KG1 (cell line): ENCODE results near the gene SLC35E1.
A peak's percentile ranks its signal among the peaks of the same experiment; 100 is the strongest.

ENCODE experiments used
- DNase-seq: peaks from one replicate; lab custom pipeline; 2025; lab: John Stamatoyannopoulos, UW

SLC35E1 gene

DNA sequence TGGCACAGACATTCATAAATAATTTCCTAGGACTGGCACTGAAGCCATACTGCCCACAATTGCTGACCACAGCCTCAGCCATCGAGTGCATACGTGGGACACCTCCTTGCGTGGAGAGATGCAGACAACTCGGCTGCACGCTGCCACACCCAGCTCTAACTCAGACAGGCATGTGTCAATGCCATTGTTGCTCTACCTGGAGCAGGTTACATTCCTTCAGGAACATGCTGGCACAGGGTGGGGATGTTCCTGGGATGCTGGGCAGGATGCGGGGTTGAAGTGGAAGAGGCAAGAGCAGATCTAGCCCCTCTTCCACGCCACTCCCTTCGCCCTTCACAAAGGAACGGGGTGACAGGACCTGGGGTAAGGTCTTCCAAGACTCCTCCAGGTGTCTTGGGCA lies 24.2 kb upstream of the SLC35E1 start:
- no peak for DNase-seq

DNA sequence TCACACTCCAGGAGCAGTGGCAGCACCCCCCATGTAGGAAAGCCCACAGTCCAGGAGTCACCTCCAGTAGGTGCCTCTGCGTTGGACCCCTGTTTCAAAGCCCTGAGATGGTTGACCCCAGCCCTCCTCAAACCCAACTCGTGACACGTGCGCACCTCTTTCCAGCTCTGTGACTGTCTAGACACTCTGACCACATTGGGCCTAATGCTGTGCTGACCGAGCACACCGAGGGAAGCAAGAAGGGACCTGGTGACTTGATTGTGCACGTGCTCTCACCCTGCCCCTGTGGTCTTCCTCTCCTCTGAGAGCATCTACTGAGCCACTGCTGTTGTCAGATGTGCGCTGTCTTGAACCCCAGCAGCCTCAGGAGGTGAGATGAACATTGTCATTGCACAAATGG lies 22.9 kb upstream of the SLC35E1 start:
- DNase-seq = no peak

DNA sequence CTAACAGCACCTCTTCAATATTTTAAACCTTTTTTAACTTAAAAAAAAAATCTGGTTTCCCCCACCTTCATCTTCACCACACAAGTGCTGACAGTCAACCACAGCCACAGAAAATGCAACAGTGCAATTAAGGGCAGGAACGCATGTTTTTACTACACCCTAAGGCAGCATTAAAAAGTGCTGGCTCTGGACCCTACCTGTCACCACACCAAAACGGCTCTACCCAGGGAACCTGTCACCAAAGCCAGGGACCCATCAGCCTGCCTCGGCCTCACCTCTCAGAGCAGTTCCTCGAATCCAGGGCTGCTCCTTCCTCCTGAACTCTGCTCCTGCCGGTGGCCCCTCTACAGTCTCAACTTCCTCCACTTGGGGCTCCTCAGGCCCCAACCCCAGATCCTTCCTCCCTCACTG lies 22.5 kb upstream of the SLC35E1 start:
- no peak for DNase-seq

- no peak for DNase-seq
Measured at GRCh38 chr19:16594131-16594586, 21.9 kb upstream of the SLC35E1 start.

GRCh38 chr19:16593181-16593580 lies 21.0 kb upstream of the SLC35E1 start:
- DNase-seq = no peak

DNA sequence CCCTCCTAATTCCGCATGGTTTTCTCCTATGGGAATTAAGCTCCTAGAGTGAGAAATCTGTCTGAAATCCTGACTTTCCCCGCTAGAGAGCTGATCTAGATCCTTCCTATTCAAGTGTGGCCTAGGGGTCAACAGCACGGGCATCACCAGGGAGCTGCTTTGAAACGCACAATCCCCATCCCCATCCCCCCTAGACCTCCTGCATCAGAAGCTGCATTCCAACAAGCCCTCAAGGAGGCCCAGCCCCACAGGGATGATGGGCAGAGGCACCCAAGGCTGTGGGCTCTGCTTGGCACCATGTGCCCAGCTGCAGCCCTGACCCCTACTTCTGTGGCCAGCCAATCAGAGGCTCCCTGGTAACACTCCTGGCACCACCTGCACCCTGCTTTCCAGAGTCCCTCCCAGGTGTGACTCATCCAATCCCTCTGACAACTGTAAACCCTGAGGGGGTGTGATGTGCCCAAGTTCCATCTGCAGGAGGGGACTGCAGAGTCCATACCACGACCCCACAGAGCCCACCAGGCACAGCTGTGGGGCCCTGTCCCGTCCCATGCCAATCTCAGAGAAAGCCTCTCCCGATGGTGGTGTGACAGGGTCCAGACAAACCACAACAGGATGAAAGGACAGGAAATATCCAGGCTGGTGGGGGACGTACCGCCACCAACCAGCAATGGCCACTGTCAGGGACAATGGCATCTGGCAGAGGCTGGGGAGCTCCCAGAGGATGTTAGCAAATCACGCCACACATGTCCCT lies 19.8 kb upstream of the SLC35E1 start:
- DNase-seq = no peak

DNA sequence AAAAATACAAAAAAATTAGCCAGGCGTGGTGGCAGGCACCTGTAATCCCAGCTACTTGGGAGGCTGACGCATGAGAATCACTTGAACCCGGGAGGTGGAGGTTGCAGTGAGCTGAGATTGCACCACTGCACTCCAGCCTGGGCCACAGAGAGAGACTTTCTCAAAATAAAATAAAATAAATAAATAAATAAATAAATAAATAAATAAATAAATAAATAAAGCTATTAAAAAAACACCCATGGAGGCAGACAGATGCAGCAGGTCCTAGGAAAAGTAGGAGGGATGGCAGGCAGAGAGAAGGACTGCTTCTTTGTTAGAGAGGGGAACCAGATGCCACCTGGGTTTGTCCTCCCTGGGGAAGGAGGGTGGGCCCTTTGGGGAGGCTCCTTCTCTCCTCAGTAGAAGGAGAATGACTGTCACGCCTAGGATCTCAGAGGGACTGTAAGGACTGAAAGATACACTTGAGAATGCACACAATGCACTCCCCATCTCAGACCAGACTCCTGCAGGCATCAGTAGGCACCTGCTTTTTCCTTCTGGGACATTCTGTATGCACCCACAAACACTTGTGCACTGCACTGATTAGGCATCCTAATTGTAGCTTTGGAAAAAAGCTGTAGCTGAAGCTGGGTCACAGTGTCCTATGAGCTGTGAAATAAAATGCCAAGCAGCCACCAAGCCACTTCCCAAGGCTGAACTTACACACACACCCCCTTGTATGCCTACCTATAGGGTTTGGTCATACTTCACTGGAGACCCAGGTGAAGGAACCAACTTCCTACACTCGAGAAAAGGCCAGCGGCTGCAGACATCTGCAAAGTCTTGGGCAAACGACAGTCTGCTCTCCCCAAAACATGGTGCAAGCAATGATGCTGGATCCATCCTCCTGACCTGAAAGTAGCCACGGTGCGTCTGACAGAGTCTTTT lies 18.9 kb upstream of the SLC35E1 start:
- no peak for DNase-seq

DNA sequence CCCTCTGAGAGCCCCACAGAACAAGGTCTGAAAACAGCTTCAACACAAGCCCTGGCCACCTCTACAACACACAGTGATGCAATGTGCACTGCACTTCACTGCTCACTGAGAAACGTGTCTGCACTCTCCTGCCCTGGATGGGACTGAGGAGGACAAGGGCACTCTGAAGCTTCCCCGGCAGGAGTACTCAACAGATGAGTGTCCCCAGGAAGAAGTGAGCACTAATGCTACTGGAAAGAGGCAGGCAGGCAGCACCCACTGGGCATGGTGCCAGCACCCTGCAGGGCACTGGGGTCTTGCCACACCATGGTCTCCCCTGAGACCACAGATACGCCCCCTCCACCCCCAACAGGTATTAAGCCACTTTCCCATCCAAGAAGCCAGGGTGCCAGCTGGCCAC lies 17.7 kb upstream of the SLC35E1 start:
- DNase-seq = no peak

DNA sequence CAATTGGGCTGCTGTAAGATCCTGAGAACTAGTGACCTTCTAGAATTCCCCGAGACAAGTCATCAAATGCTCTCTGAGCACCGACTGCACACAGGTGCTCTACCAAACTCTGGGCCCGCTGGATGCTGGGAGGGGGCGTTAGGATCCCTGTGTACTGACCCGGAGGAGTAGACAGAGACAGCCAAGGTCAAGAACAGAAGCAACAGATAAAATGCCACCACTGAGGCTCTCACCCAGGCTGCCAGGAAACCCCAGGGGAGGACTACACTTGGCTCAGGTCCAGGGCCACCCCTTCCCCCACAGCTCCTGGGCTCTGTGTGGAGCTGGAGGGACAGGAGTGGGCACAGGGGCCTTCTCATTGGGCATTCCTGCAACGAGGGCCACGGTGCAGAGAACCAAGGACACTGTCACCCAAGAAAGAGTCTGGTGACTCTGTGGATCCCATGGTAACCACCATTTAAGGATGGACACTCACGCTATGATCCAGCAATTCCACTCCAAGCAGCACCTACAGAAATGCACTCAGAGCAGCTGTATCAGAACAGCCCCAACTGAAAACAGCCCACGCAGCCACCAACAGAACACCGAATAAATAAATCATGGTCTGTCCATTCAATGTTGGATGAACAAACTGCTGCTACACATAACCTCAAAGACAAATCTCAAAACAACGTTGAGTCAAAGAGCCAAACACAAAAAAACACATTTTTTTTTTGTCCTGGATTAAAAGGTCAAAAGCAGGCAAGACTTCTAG lies 16.8 kb upstream of the SLC35E1 start:
- no peak for DNase-seq

GRCh38 chr19:16587833-16588823 lies 15.9 kb upstream of the SLC35E1 start:
- DNase-seq = peak; percentile 45

DNA sequence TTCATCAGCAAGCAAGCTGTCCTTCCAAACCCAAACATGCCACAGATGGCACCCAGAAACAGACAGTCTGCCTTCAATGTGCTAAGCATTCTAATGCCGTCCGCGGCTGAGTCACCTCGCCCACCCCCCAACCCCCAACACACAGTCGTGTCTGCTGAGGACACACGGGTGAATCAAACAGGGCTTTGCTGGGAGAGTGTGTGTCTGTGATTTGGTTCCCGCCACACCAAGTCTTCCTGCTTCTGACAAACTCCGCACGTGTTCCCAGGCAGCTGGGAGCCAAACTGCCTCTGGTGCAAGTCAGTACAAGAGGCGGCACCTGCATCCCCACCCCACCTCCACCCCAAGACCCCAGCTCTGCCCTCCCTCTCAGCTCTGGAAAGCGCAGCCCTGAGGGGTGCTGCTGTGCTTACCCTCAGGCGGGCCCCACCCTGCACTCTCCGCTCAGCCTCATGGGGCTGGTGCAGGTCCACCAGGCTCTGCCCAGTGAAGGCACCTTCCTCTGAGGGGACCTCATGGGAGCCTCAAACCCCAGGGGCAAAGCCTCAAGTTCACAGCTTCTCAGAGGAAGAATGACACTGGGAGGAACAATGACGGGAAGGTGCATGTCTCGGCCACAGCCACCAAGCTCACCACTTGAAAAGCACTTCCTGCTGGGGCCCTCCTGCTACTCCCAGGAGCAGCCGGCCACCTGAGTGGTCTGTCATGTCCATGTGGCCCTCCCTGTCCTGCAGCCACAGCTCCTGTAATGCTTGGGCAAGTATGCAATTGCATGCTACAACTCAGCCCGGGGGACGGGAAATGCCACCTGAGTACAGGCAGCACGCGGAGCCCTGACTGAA lies 15.0 kb upstream of the SLC35E1 start:
- no peak for DNase-seq

DNA sequence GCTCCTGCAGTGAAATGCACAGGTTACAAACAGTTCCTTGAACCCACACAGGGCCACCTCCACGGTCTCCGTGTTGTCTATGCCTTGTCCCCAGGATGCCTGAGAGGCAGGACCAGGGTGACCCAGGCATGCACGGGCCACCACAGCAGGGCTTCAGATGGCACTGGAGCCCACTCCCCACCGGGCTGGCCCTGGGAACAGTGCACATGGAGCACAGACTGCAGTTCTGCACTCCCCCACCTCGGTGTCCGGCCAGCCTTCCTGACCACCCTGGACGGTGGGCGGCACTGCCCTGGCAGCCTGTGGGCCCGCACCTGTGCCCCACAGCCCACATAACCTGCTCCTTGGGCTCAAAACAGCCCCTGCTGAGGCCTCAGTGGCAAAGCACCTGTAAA lies 14.3 kb upstream of the SLC35E1 start:
- DNase-seq = no peak

DNA sequence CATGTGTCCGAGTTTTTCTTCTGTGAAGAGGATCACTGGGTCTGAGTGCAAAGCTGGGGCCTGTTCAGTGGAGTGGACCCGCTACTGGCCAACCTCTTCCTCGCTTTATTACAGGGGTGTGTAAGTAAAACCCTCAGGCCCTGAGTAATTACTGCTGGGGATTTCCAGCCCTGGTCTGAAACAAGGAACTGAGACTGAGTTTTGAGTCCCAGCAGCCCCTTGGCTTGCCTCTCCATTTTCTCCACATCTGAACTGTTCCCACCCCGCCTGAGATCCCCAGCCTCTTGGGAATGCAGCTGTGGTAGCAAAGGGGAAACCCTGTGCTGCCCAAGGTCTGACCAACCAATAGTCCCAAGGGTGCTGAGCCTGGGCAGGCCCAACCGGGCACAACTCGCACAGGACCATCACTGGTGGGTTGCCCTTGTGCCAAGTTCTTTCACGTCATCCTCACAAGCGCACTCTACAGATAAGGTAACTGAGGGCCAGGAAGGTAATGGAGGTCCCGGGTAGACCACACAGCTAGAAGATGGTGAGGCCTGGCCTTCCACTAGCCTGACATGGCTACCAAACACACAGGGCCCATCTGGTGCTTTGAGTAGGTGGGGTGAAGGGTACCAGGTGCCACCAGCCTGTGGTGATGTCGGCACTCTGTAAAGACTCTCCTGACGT lies 13.7 kb upstream of the SLC35E1 start:
- DNase-seq = no peak

DNA sequence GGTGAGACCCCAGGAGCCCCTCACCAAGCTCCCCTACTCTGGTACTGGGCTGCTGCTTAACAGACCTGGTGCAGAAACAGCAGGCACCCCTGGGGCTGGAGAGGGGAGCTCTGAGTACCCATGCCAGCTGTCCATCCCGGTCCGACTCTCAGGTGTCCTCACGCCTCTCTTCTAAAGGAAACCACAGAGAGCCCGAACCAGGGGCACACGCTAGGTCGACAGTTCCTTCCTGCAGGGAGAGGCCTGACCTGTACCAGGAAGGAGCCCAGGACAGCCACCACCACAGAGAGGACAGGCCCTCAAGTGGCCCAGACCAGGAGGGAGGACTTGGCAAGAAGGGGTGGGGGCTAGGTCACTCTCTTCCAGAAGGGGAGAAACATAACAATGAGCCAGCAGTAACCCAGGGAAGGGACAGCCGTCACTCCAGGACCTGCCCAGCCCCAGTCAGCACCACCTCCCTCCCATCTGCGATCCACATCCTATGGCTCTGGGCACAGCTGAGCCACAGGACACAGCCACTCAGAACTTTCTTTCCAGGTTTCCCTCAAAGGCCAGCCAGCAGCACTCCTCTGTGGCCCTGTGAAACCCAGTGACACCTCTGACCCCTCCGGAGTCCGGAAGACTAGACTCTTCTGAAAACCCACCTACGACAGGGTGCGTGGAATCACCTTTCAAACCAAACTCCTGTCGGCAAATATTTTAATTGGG lies 13.0 kb upstream of the SLC35E1 start:
- DNase-seq = no peak

GRCh38 chr19:16584248-16585093 lies 12.3 kb upstream of the SLC35E1 start:
- peak; percentile 68 for DNase-seq

DNA sequence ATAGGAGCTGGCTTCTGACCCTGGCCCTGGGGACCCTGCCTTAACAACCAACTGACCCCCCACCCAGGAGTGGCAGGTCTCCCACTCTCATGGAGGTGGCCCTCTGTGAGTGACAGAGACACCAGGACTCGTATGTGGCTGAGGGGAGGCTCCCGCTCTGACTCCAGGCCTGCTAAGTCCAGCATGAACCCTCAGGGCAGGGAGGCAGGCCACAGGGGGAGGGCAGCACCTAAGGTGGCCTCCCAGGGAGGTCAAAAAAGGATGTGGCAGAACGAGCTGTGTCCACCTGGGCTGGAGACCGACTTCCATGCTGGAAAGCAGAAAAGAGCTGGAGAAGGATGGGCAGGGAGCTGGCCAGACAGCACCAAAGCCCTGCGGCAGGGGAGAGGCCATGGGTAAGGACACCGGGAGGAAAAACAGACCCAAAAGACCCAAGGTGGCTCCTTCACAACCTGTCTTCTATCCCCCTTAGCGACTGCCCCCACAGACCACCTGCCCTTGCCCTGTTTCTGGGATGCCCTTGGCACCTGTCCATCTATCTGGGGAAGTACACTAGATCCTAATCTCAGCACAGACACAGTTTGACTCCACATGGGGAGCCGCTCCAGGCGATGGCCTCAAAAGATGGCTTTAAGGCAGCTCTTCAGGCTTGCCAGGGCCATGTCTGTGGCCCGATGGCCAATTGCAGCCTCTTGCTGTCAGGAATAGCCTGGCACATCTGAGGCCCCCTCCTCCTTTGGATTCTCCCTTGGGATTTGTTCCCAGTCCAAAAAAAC lies 10.5 kb upstream of the SLC35E1 start:
- no peak for DNase-seq

GRCh38 chr19:16581971-16582343 lies 9.7 kb upstream of the SLC35E1 start:
- DNase-seq = no peak
